Measurements from ENCODE around the gene GRIN3B. TPM values are rescaled to one million over a fixed set of nuclear protein-coding genes. Genes with fewer than 3 reads are reported as not detected.

GRIN3B gene
- total and polyA plus RNA-seq, 9 of the 15 experiments (the other 6 are each of a cell fraction or from before 2014, with no cell fraction given): 0.06 to 0.95 (median 0.19) TPM; not detected in 6

GRCh38 chr19:1041835-1042685 is 41.8 kb downstream of the GRIN3B start:
- Histone ChIP-seq H3K9me1 (ENCODE audit: control insufficient read depth, insufficient read depth, low read length) (no peaks in the 10 kb centered on the region), H3K9me3 (replicated peaks; ENCODE audit: control insufficient read depth, insufficient read depth, low read depth, low read length) (no peaks in the 10 kb centered on the region), H3K4me3 (peak overlapping the region; percentile 55), H3K27me3 (ENCODE audit: control insufficient read depth in 2 of 2, insufficient read depth in 2 of 2, low read length in 2 of 2) (no peaks in the 10 kb centered on the region), H4K20me1 (replicated peaks; ENCODE audit: control insufficient read depth, insufficient read depth, low read length) (no peaks in the 10 kb centered on the region), H3K79me2 (ENCODE audit: control insufficient read depth, insufficient read depth, low read length) (peaks cover 41% of the 10 kb centered on the region), H3K4me2 (ENCODE audit: insufficient read depth, low read length) (peak overlapping the region; percentile 92), H3K27ac (ENCODE audit: extremely low read depth, low read depth, low read length) (peak overlapping the region; percentile 72), H2AFZ (ENCODE audit: low read depth, low read length) (peak overlapping the region; percentile 57), H3K36me3 (ENCODE audit: control insufficient read depth, insufficient read depth, low read length) (peaks cover 46% of the 10 kb centered on the region; the same call in 2 of the 3 replicates), H3K4me1 (replicated peaks in 1 of 2; ENCODE audit: control insufficient read depth in 2 of 2, insufficient read depth in 2 of 2, low read length in 2 of 2) (peaks cover 39 to 81% of the 10 kb centered on the region in 2 experiments), H3K9ac (ENCODE audit: insufficient read depth in 1 of 2, low read depth in 2 of 2, low read length in 2 of 2) (peak overlapping the region; percentile 64 to 91)
- in situ Hi-C loops (cut with MboI): no loop called here
- no TSS peak for BruUV-seq (replicated peaks)
- WGBS (ENCODE audit: insufficient coverage, low coverage, missing lambda C conversion rate): 9% methylated on average over 39 of the region's 43 CpGs
- ChIA-PET POLR2A (interaction anchor here (0.6 to 11.0 kb wide), 9 partner anchors 13 to 709 kb away, joined by 3 to 176 read pairs (median 4); partner anchors contain the start of genes ARHGAP45, CIRBP, CNN2 and RNU6-2), CTCF (ENCODE audit: low intra/inter-chr PET ratio) (no interaction called here)
- peak; percentile 83 for FAIRE-seq
- peak; percentile 40 for ATAC-seq
- intact Hi-C loops (cut with micrococcal nuclease): loop anchor here (1.0 to 5.0 kb wide), 4 partner anchors 14 to 60 kb away; partner anchors contain the start of genes GPX4, RNU6-2 and TMEM259
- peak; percentile 64 to 96 (median 72) for DNase-seq (ENCODE audit: extremely low read depth in 1 of 4, low spot score in 3 of 4)
- no peak for TF ChIP-seq KLF10 (CRISPR knock-in tag; IDR thresholded peaks at IDR 0.05)
- no peak for TF ChIP-seq ZBTB34 (CRISPR knock-in tag; IDR thresholded peaks at IDR 0.05)
- no peak for TF ChIP-seq ZBTB43 (CRISPR knock-in tag; IDR thresholded peaks at IDR 0.05)
- no peak; the same call in 1 of the 2 replicates for TF ChIP-seq PTBP1 (IDR thresholded peaks at IDR 0.05; ENCODE audit: low read depth, low read length)
- no peak for TF ChIP-seq SLC30A9 (CRISPR knock-in tag; IDR thresholded peaks at IDR 0.05)
- no peak for TF ChIP-seq XRCC3 (IDR thresholded peaks at IDR 0.05)
- no peak for TF ChIP-seq ZNF311 (CRISPR knock-in tag; IDR thresholded peaks at IDR 0.05)
- no peak for TF ChIP-seq AFF1 (IDR thresholded peaks at IDR 0.05; ENCODE audit: low read depth in 1 of 2, partially characterized antibody in 2 of 2)
- TF ChIP-seq CAMTA2 (CRISPR knock-in tag; conservative IDR thresholded peaks at IDR 0.05): no peak
- no peak for TF ChIP-seq ATF4 (CRISPR knock-in tag; IDR thresholded peaks at IDR 0.05)
- peak; percentile 69 for TF ChIP-seq POLR2G (IDR thresholded peaks at IDR 0.05; ENCODE audit: low read depth, low read length)
- no peak for TF ChIP-seq ZNF830 (CRISPR knock-in tag; IDR thresholded peaks at IDR 0.05)
- TF ChIP-seq KDM2B (CRISPR knock-in tag; IDR thresholded peaks at IDR 0.05): no peak
- no peak for TF ChIP-seq BACH1 (tag; IDR thresholded peaks at IDR 0.05)

All from K562 (cell line).